GM15510 (cell line): Measurements from ENCODE around the gene PTPRB.

ENCODE experiments used
- POLR2A ChIP-seq: IDR thresholded peaks from 3 replicates; pipeline ENCODE4 v1.6.1; 2011; ENCODE audit warnings: borderline replicate concordance; ENCODE audit not compliant: insufficient read length; ENCODE audit errors: extremely low read depth

Gene PTPRB

DNA sequence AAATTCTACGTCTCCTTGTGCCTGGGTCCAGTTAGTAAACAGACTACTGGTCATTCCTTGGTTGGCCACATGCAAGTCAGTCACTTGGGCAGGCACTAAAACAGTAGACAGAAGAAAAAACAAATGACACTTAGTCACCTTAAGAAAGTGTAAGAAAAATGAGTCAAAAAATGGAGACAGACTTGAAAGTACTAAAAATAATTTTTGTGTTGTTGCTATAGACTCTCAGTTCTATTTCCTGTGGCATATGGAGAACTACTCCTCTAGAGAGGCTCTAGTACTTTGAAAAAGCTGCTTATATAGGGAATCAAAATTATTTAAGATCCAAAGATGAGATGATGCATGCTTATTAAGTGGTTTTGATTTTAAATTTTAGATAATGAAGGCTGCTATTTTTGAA, 56.0 kb downstream of the PTPRB start:
- TF ChIP-seq POLR2A: no peak

GRCh38 chr12:70577283-70577634, 60.0 kb downstream of the PTPRB start:
- no peak for TF ChIP-seq POLR2A

DNA sequence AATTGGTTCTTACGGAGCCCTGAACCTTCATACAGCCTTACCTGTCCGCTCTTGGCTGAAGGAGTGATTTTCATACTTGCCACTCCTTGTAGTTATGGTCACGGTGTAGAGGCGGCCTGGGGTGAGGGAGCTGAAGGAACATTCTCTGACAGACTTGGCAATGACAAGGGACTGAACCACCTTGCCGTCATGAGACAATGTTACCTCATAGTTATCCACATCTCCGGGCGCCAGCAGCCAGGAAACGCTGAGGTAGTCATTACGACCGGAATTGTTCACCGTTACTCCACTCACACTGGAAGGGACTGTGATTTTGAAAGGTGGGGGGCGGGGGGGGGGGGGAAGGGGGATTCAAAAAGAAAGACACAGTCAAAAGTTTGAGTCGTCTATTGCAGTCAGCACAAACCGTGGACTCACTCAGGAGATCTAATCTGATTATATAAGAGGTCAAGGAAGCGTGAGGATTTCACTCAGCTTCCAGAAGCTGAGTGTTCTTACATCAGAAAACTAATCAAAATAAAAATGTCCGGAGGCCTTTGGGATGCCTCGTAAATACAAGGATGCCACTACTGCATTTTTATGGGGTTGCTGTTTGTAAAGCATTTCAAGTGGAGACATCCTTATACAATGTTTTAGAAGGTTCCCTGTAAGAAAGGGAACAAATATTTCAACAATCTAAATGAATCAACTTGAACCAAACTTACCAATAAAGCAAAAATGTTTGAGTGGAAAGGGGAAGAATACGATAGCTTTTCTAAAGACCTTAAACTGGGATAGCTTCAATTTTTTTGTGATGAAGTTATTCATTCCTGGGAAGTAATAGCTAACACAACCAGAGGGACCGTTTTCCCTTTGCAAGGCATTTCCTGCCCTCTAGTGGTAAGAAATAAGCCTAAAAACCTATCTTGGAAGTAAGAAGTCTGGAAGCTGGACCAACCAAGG, 60.6 kb downstream of the PTPRB start:
- TF ChIP-seq POLR2A: no peak

DNA sequence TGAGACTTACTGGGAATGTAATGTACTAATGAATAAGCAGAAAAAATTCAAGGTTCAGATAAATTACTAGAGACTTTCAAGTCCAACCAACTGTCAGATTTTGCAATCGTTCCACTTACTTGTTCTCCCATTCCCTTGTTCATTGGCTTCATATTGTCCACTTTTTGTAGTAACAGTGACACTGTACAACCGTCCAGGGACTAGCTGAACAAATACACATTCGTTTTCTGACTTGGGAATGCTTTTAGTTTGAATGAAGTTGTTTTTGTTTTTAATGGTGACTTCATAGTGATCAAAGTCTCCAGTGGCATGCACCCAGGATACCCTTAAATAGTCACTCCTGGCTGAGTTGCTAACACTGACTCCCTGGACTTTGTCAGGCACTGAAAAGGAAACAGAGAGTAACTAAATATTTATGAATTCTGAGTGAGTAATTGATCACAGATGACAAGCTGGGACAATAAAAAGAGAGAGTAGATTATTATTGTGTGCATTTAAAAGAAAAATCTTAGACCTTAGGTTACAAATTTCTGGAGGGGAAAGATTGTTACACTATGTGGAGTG, 65.4 kb downstream of the PTPRB start:
- TF ChIP-seq POLR2A: no peak

- no peak for TF ChIP-seq POLR2A
These were observed 66.2 kb downstream of the PTPRB start for GRCh38 chr12:70571029-70571428.

GRCh38 chr12:70561550-70561949, 75.7 kb downstream of the PTPRB start:
- no peak for TF ChIP-seq POLR2A

DNA sequence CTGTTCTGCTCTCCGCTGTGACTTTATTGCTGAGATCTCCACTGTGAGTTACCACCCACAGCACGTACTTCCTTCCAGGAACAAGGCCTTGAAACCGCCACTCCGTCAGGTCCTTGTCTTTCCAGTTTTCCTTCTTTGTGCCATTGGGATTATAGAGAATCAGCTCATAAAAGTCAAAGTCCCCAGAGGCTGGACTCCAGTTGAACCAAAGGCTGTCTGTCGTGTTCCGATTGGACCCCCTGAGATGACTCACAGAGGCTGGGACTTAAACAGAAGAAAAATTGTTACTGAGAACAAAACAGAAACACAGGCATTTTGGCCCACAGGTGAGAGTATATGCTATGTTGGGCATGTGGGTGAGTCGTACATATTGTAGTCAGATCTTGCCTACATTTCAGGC, 76.6 kb downstream of the PTPRB start:
- no peak for TF ChIP-seq POLR2A

DNA sequence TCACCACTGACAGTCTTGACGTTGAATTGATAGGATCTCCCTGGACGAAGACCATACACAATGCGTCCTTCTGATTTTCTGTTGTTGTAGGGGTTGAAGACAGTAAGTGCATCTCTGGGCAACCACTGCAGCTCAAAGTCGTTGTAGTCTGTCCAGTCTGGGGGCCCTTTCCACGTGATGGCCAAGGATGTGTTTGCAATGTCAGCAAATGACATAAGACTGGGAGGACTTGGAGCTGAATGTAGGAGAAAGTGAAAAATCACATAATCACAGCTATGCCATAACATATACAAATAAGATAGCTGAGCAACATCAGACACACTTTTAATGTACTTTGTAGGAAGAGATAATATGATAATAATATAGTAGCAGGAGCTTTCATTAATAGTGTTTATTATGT, 77.8 kb downstream of the PTPRB start:
- no peak for TF ChIP-seq POLR2A

DNA sequence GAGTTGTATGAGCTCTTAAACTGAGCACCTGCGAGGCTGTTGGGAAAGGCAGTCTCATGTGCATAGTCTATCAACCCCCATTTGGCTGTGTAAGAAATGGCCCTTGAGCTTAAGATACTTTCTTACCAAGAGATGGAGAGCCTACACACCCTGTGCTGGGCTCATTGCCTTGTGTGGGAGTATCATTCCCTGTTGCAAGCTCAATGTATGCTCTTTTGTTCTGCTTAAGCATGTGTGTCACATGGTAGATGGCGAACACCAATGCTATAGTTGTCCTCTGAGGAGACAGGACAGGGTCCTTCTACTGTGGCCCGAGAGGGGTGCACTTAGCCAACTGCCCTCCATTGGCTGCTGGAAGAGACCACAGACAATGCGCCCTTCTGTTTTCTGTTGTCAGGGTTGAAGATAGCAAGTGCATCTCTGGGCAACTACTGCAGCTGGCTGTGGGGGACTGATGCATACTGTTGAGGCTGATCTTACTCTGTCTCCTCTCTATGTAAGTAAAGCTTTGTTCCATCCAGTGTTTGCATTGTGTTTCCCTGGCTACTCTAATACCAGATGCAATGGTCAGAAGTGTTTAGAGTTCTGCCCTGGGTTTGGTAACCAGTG, 79.5 kb downstream of the PTPRB start:
- no peak for TF ChIP-seq POLR2A

DNA sequence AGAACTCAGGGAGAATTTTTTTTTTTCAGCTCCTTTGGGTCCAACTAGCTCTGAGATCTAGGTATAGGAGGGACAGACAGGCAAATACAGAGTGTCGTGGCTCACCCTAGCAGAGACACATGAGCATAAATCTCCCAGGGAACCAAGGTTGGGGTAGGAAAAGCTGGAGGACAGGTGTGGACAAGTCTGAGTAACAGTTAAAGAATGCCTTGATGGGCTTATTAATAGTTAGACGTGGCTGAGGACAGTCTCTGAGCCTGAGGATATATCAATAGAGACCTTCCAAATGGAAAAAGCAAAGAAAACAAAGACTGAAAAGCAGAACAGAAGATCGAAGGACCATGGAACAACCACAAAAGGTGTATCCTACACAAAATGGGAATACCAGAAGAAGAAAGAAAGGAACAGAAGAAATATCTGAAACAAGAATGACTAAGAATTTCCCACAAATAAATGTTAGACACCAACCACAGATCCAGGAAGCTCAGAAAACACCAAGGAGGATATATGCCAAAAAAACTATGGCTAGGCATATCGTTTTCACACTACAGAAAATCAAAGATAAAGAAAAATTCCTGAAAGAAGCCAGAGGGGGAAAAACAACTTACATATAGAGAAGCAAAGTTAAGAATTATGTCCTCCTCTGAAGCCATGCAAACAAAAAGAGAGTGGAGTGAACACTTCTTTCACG, 80.9 kb downstream of the PTPRB start:
- TF ChIP-seq POLR2A: no peak

GRCh38 chr12:70555081-70555480, 82.1 kb downstream of the PTPRB start:
- no peak for TF ChIP-seq POLR2A

DNA sequence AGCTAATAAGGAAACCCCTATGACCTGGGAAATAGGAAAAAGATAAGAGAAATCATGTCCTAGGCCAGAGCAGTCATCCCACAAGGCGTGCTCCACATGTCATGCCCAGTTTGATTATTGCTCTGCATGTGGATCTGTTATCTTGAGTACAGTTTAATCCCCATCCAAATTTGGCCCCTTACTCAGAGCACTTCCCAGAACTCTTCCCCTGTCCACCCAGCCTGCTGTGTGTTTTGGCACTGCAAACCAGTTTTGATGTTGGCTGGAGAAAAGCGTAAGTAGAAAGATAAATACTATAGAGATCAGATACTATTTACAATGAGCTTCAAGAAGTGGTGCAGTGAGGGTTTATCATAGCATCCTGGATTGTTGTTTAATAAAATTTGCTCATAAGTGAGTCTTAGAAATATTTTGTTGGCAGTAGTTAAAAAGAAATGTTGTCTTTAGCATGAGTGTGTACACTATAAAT, 83.8 kb downstream of the PTPRB start:
- TF ChIP-seq POLR2A: no peak

- TF ChIP-seq POLR2A: no peak
These were observed 85.5 kb downstream of the PTPRB start for GRCh38 chr12:70551731-70552130.

- no peak for TF ChIP-seq POLR2A
These were observed 87.0 kb downstream of the PTPRB start for GRCh38 chr12:70550180-70550577.

DNA sequence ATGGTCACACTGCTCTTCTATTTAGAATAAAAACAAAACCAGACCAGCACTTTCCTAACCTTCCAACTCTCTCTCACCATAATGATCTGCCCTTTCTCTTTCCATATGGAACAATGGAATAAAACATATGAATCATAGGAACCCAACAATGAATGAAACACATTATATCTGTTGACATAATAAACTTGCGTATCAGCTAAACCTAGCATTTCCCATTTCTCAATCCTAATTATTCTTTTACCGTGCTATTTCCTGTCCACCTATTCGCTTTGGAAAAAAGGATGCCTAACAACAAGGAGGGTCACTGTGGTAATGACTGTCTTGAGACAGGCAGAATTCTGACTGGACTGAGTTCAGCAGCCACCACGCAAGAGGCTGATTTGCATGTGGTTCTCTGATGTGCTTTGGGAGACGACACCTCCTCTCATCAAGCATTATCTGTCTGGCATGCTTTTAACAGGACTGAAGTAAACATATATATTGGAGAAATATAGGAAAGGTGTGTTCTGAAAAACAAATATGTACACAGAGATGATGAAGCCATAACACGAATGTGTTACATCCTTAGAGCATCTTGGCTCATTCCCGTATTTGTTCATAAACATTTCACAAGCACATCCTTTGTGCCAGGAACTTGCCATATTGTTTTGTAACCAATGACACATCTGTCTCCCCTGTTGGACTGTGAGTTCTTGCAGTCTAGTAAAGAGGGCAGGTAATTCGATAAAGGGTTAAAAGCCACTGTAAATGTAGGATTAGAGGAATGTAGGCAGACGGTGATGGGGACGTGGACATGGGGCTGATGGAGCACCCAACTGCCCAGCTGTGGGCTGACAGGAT, 87.7 kb downstream of the PTPRB start:
- no peak for TF ChIP-seq POLR2A

- no peak for TF ChIP-seq POLR2A
These were observed 93.8 kb downstream of the PTPRB start for GRCh38 chr12:70543444-70543843.
